ENCODE results near the gene CFAP100.

DNA sequence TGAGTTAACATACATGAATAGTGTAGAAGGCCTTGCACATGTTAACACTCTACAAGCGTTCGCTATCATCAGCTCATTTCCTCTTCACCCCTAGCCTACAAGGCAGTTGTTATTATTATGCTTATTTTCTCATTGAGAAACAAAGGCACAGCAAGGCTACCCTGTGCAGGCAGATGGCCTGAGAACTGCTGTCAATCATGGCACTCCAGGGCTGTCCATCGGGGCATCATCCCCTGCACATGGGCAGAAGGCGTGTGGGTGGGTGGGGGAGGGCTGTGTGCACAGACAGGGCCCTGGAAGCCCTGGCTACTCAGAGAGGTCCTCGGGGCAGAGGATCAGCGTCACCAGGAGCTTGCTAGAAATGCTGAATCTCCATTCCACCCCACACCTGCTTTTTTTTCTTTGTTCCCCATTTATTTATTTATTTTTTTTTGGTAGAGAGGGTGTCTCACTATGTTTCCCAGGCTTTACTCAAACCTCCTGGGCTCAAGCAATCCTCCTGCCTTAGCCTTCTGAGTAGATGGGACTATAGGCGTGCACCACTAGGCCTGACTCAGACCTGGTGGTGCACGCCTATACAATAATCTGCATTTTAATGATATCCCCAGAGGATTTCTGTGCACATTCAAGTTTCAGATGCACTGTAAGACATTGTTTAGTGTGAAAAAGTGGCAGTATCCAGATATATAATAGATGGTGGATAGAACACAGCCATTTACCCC is 90.6 kb downstream of the CFAP100 start:
- TF ChIP-seq, protein P1, sequence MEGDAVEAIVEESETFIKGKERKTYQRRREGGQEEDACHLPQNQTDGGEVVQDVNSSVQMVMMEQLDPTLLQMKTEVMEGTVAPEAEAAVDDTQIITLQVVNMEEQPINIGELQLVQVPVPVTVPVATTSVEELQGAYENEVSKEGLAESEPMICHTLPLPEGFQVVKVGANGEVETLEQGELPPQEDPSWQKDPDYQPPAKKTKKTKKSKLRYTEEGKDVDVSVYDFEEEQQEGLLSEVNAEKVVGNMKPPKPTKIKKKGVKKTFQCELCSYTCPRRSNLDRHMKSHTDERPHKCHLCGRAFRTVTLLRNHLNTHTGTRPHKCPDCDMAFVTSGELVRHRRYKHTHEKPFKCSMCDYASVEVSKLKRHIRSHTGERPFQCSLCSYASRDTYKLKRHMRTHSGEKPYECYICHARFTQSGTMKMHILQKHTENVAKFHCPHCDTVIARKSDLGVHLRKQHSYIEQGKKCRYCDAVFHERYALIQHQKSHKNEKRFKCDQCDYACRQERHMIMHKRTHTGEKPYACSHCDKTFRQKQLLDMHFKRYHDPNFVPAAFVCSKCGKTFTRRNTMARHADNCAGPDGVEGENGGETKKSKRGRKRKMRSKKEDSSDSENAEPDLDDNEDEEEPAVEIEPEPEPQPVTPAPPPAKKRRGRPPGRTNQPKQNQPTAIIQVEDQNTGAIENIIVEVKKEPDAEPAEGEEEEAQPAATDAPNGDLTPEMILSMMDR (IDR thresholded peaks at IDR 0.05): no peak
- TF ChIP-seq POLR2A (IDR thresholded peaks at IDR 0.05): no peak

All from esophagus squamous epithelium (tissue), 4 donors.